H1 (cell line): ENCODE measurements around the gene CEP250. TPM values are rescaled to one million over a fixed set of nuclear protein-coding genes. Genes with fewer than 3 reads are reported as not detected.

Source experiments
- CTCF ChIA-PET: fragments of 300-600 bp; sonication (Branson Sonifier 250); formaldehyde crosslinking; loops from one replicate; lab custom pipeline; 2021; ENCODE audit not compliant: partially characterized antibody; lab: Charles Lee
- POLR2A ChIA-PET: fragments of 300-600 bp; sonication (Branson Sonifier 250); formaldehyde crosslinking; loops from one replicate; lab custom pipeline; 2021; ENCODE audit warnings: inconsistent platforms; ENCODE audit not compliant: partially characterized antibody; lab: Charles Lee
- DNase-seq, 2 experiments: peaks; one replicate each; pipeline versions ENCODE4 v3.0.0 to v3.0.0-alpha.2; 2010 to 2022; ENCODE audit warnings: low spot score in 2 of 2, low read depth in 1 of 2, mixed read lengths in 1 of 2
- FAIRE-seq: peaks from 2 replicates; lab custom pipeline; 2011; peaks lifted over from hg19 to GRCh38; lab: Jason Lieb, UNC
- H2AFZ ChIP-seq: 2 replicates; pipeline ENCODE4 v1.8.1; 2012; ENCODE audit warnings: low read length, inconsistent platforms
- H2AK5ac ChIP-seq: 2 replicates; pipeline ENCODE4 v1.6.1; 2013; ENCODE audit warnings: low read depth, low read length
- H2BK120ac ChIP-seq: replicated peaks from 2 replicates; pipeline ENCODE3; 2013; ENCODE audit warnings: low read depth, low read length, inconsistent platforms
- H2BK12ac ChIP-seq: 2 replicates; pipeline ENCODE4 v1.6.1; 2013; ENCODE audit warnings: low read depth, low read length
- H2BK15ac ChIP-seq: 2 replicates; pipeline ENCODE4 v1.6.1; 2013; ENCODE audit warnings: low read length
- H2BK20ac ChIP-seq: 2 replicates; pipeline ENCODE4 v1.6.1; 2013; ENCODE audit warnings: low read length
- H2BK5ac ChIP-seq: 2 replicates; pipeline ENCODE4 v1.6.1; 2013; ENCODE audit warnings: low read depth, low read length
- H3K14ac ChIP-seq: 2 replicates; pipeline ENCODE4 v1.6.1; 2013; ENCODE audit warnings: inconsistent platforms; ENCODE audit not compliant: insufficient read length
- H3K18ac ChIP-seq: 2 replicates; pipeline ENCODE4 v1.6.1; 2013; ENCODE audit warnings: low read length; ENCODE audit errors: extremely low read depth
- H3K23ac ChIP-seq: 2 replicates; pipeline ENCODE4 v1.6.1; 2013; ENCODE audit warnings: inconsistent platforms; ENCODE audit not compliant: insufficient read length
- H3K23me2 ChIP-seq: 2 replicates; pipeline ENCODE4 v1.6.1; 2013; ENCODE audit warnings: low read depth, low read length
- H3K27ac ChIP-seq: 2 replicates; pipeline ENCODE4 v1.6.1; 2011; ENCODE audit warnings: low read depth, low read length, inconsistent platforms
- H3K27me3 ChIP-seq, 4 experiments: replicated peaks in 1 of 4; 1 replicate in 1 of 4; 2 replicates in 3 of 4; pipeline versions ENCODE4 v1.6.1 to v1.8.1; 2011 to 2013; ENCODE audit warnings: low read length in 3 of 4, mild to moderate bottlenecking in 3 of 4, inconsistent platforms in 2 of 4, mixed read lengths in 2 of 4, moderate library complexity in 1 of 4; ENCODE audit not compliant: control insufficient read depth in 3 of 4, insufficient read depth in 3 of 4; ENCODE audit errors: extremely low read depth in 1 of 4
- H3K36me3 ChIP-seq, 4 experiments: 2 replicates each; pipeline versions ENCODE4 v1.6.1 to v1.8.1; 2011 to 2013; ENCODE audit warnings: mild to moderate bottlenecking in 4 of 4, low read length in 3 of 4, moderate library complexity in 2 of 4, control low read depth in 1 of 4, inconsistent platforms in 1 of 4; ENCODE audit not compliant: insufficient read depth in 4 of 4, control insufficient read depth in 2 of 4
- H3K4ac ChIP-seq: replicated peaks from 2 replicates; pipeline ENCODE3; 2013; ENCODE audit warnings: low read length, low read depth, mixed read lengths, inconsistent platforms; ENCODE audit not compliant: insufficient read length
- H3K4me1 ChIP-seq, 4 experiments: replicated peaks in 1 of 4; 1 replicate in 1 of 4; 2 replicates in 3 of 4; pipeline versions ENCODE4 v1.6.1 to v1.8.1; 2011 to 2013; ENCODE audit warnings: low read length in 3 of 4, inconsistent platforms in 2 of 4, mixed read lengths in 1 of 4; ENCODE audit not compliant: insufficient read depth in 4 of 4, control insufficient read depth in 3 of 4
- H3K4me2 ChIP-seq, 2 experiments: 2 replicates each; pipeline versions ENCODE4 v1.6.1 to v1.8.1; 2011 to 2013; ENCODE audit warnings: low read depth in 2 of 2, low read length in 2 of 2, control low read depth in 1 of 2, inconsistent platforms in 1 of 2, mild to moderate bottlenecking in 1 of 2; ENCODE audit not compliant: insufficient read depth in 1 of 2
- H3K4me3 ChIP-seq, 4 experiments: fragments of 200-600, 300-600 bp in 1 of 4; sonication (generic), shearing (Covaris generic), sonication (Bioruptor Twin) in 1 of 4; 2 replicates each; pipeline versions ENCODE4 v1.5.1 to v1.8.1; 2011 to 2016; ENCODE audit warnings: low read length in 4 of 4, low read depth in 3 of 4, control low read depth in 2 of 4, inconsistent platforms in 2 of 4, mild to moderate bottlenecking in 2 of 4, mixed read lengths in 1 of 4, moderate library complexity in 1 of 4; ENCODE audit not compliant: insufficient read depth in 2 of 4; ENCODE audit errors: extremely low read depth in 1 of 4
- H3K56ac ChIP-seq: replicated peaks from 2 replicates; pipeline ENCODE3; 2013; ENCODE audit warnings: low read depth, mild to moderate bottlenecking, mixed read lengths, low read length, inconsistent platforms; ENCODE audit not compliant: insufficient read length
- H3K79me1 ChIP-seq: 2 replicates; pipeline ENCODE4 v1.6.1; 2013; ENCODE audit warnings: low read depth, low read length, control low read depth
- H3K79me2 ChIP-seq, 2 experiments: 2 replicates each; pipeline versions ENCODE4 v1.6.1 to v1.8.1; 2012 to 2013; ENCODE audit warnings: low read length in 2 of 2, mild to moderate bottlenecking in 2 of 2, inconsistent platforms in 1 of 2; ENCODE audit not compliant: insufficient read depth in 2 of 2, control insufficient read depth in 1 of 2
- H3K9ac ChIP-seq, 4 experiments: replicated peaks in 1 of 4; 1 replicate in 1 of 4; 2 replicates in 3 of 4; pipeline versions ENCODE4 v1.6.1 to v1.8.1; 2011 to 2013; ENCODE audit warnings: low read depth in 3 of 4, low read length in 3 of 4, control low read depth in 2 of 4, mild to moderate bottlenecking in 2 of 4, moderate library complexity in 2 of 4, inconsistent platforms in 1 of 4; ENCODE audit errors: extremely low read depth in 1 of 4
- H3K9me3 ChIP-seq, 2 experiments: 2 replicates each; pipeline versions ENCODE4 v1.6.1 to v1.8.1; 2012 to 2013; ENCODE audit warnings: mild to moderate bottlenecking in 2 of 2, moderate library complexity in 2 of 2, control low read depth in 1 of 2, inconsistent platforms in 1 of 2, low read depth in 1 of 2, low read length in 1 of 2, mixed read lengths in 1 of 2; ENCODE audit not compliant: insufficient read depth in 2 of 2
- H4K20me1 ChIP-seq, 2 experiments: replicated peaks in 1 of 2; 2 replicates each; pipeline versions ENCODE3 to v1.8.1; 2011 to 2013; ENCODE audit warnings: inconsistent platforms in 2 of 2, low read length in 2 of 2, mild to moderate bottlenecking in 1 of 2; ENCODE audit not compliant: insufficient read depth in 2 of 2, control insufficient read depth in 1 of 2
- H4K5ac ChIP-seq: 2 replicates; pipeline ENCODE4 v1.6.1; 2013; ENCODE audit warnings: low read length, low read depth, mixed read lengths, inconsistent platforms; ENCODE audit not compliant: insufficient read length
- H4K8ac ChIP-seq: 2 replicates; pipeline ENCODE4 v1.8.0; 2013; ENCODE audit warnings: mild to moderate bottlenecking, moderate library complexity, low read length, inconsistent platforms; ENCODE audit not compliant: insufficient read depth; ENCODE audit errors: extremely low read depth
- H4K91ac ChIP-seq: replicated peaks from 2 replicates; pipeline ENCODE3; 2013; ENCODE audit warnings: low read length, mixed read lengths, inconsistent platforms; ENCODE audit not compliant: insufficient read length
- BACH1 ChIP-seq: IDR thresholded peaks from 2 replicates; pipeline ENCODE4 v1.6.1; 2012; ENCODE audit warnings: low read length, improper control_type of control experiment
- CBX5 ChIP-seq: fragments of 300-800, 300-1000 bp; sonication (generic); IDR thresholded peaks from 2 replicates; pipeline ENCODE4 v1.7.1; 2016; ENCODE audit warnings: antibody characterized with exemption, low read length, low read depth
- CEBPB ChIP-seq: IDR thresholded peaks from 2 replicates; pipeline ENCODE4 v1.6.1; 2012; ENCODE audit warnings: low read depth, low read length
- JUN ChIP-seq: IDR thresholded peaks from 2 replicates; pipeline ENCODE4 v1.6.1; 2011; ENCODE audit warnings: low read depth, mild to moderate bottlenecking, improper control_type of control experiment, low read length
- KDM4A ChIP-seq: IDR thresholded peaks from one replicate; pipeline ENCODE4 v1.7.1; 2012; ENCODE audit warnings: low read depth, mild to moderate bottlenecking, moderate library complexity, low read length, inconsistent platforms; ENCODE audit not compliant: severe bottlenecking
- KDM5A ChIP-seq: fragments of 200-600 bp; IDR thresholded peaks from 2 replicates; pipeline ENCODE4 v1.7.1; 2012; ENCODE audit warnings: mild to moderate bottlenecking, low read length, inconsistent platforms, mixed read lengths
- RXRA ChIP-seq: IDR thresholded peaks from 2 replicates; pipeline ENCODE4 v1.6.1; 2011; ENCODE audit warnings: low read depth, mild to moderate bottlenecking, low read length, moderate library complexity; ENCODE audit not compliant: insufficient read depth
- SAP30 ChIP-seq: fragments of 300-600 bp; sonication (generic); IDR thresholded peaks from 2 replicates; pipeline ENCODE4 v1.7.1; 2012; ENCODE audit warnings: low read length, moderate library complexity, mild to moderate bottlenecking, inconsistent platforms; ENCODE audit not compliant: insufficient read depth, insufficient replicate concordance
- TAF7 ChIP-seq: optimal IDR thresholded peaks from 2 replicates; pipeline ENCODE3; 2011; ENCODE audit warnings: low read depth, mild to moderate bottlenecking, inconsistent platforms, low read length, moderate library complexity, borderline replicate concordance
- TBP ChIP-seq: IDR thresholded peaks from 2 replicates; pipeline ENCODE4 v1.6.1; 2011; ENCODE audit warnings: low read depth, low read length, improper control_type of control experiment
- WGBS, 2 experiments: shearing (Covaris generic) in 1 of 2; methylation state at CpG; one replicate each; pipeline versions ENCODE4 v1.1.6 to v1.1.7; 2013 to 2015; ENCODE audit warnings: low lambda C conversion rate in 2 of 2, mixed read lengths in 2 of 2, inconsistent platforms in 1 of 2, low coverage in 1 of 2, missing lambda C conversion rate in 1 of 2; ENCODE audit not compliant: insufficient replicate concordance in 2 of 2, insufficient coverage in 1 of 2, insufficient read length in 1 of 2; ENCODE audit errors: extremely low coverage in 1 of 2, missing lambda C conversion rate in 1 of 2; 5-methylcytosine and 5-hydroxymethylcytosine counted together
- polyA plus RNA-seq, 7 experiments: library from polyadenylated mRNA; depleted of rRNA in 3 of 7; stranded (reverse) in 5 of 7; unstranded in 2 of 7; fragments of >200 nt in 5 of 7; fragments of 200-250 nt in 2 of 7; gene quantifications; 1 replicate in 5 of 7; 2 replicates in 1 of 7; 4 replicates in 1 of 7; pipeline versions ENCODE4 v1.2.1 to v1.2.3, GENCODE V29; 2011 to 2013; ENCODE audit warnings: missing spikeins in 2 of 7, mixed read lengths in 2 of 7
- total RNA-seq: library from RNA; stranded (reverse); fragmentation: NEBNext Ultra II Directional; extraction: Animal tissue kit (Norgen Biotek cat#: 25700); gene quantifications from 2 replicates; pipeline ENCODE4 v1.2.1, GENCODE V29; 2021
- TF ChIP-seq, protein P1 (sequence below): IDR thresholded peaks from 2 replicates; pipeline ENCODE4 v1.6.1; 2012; ENCODE audit warnings: inconsistent platforms
- TF ChIP-seq, protein P2 (sequence below): IDR thresholded peaks from 2 replicates; pipeline ENCODE4 v1.6.1; 2011; ENCODE audit warnings: low read depth, mild to moderate bottlenecking, low read length; ENCODE audit not compliant: insufficient read depth

CEP250 gene
- total and polyA plus RNA-seq, 2 of the 8 experiments (the other 6 are each of a cell fraction or from before 2014, with no cell fraction given): 2.6 to 33.7 TPM

DNA sequence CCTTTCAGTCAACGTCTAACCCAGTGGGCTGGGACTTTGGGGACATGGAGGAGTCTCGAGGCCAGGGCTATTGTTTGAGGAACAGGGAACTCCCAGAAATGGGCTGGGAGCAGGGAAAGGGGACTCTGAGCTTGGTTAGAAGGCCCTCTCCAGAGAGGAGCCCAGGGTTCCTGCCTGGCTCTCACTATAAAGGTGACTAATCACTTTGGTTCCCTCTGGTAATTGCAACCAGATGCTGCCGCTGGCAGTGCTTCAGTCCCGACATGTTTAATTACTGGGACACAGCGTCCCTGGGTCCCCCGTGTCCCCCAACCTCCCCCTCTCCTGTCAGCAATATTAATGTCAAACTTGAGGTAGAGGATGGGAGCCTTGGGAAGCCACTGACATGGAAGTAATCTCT is 12.4 kb upstream of the CEP250 start:
- Histone ChIP-seq H2AK5ac (no peak overlapping the region), H3K23me2 (no peaks in the 10 kb centered on the region; the same call in 1 of the 2 replicates), H3K4me2 (no peak overlapping the region), H2BK120ac (no peak overlapping the region), H4K8ac (no peak overlapping the region), H3K9ac (no peak overlapping the region), H3K27ac (no peak overlapping the region), H3K36me3 (no peaks in the 10 kb centered on the region), H3K18ac (no peak overlapping the region), H4K5ac (no peak overlapping the region), H2BK12ac (no peak overlapping the region), H3K79me1 (no peaks in the 10 kb centered on the region), H4K91ac (no peak overlapping the region), H2BK5ac (no peak overlapping the region), H3K27me3 (no peaks in the 10 kb centered on the region), H3K4ac (no peak overlapping the region), H2BK20ac (no peak overlapping the region), H3K56ac (no peak overlapping the region), H3K4me3 (no peak overlapping the region), H3K4me1 (peaks cover 0 to 3% (median under 1%) of the 10 kb centered on the region in 4 experiments; a peak in 2 of 7 replicates), H3K14ac (no peak overlapping the region), H2BK15ac (no peak overlapping the region), H3K9me3 (no peaks in the 10 kb centered on the region), H4K20me1 (no peaks in the 10 kb centered on the region), H2AFZ (no peak overlapping the region; the same call in 1 of the 2 replicates), H3K23ac (no peak overlapping the region), H3K79me2 (no peaks in the 10 kb centered on the region)
- TF ChIP-seq, protein P1, sequence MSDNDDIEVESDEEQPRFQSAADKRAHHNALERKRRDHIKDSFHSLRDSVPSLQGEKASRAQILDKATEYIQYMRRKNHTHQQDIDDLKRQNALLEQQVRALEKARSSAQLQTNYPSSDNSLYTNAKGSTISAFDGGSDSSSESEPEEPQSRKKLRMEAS: no peak
- TF ChIP-seq CEBPB (no peak), SAP30 (no peak), TBP (no peak), CBX5 (no peak), KDM5A (no peak), TAF7 (no peak), KDM4A (no peak), BACH1 (no peak), JUN (no peak), RXRA (no peak)
- TF ChIP-seq, protein P2, sequence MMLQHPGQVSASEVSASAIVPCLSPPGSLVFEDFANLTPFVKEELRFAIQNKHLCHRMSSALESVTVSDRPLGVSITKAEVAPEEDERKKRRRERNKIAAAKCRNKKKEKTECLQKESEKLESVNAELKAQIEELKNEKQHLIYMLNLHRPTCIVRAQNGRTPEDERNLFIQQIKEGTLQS: no peak
- FAIRE-seq (no peak), DNase-seq (no peak)
- ChIA-PET POLR2A (interaction anchor here (0.7 to 10.5 kb wide), 2 partner anchors 12 to 299 kb away, joined by 3 to 98 read pairs; partner anchors contain the start of genes CEP250 and RBM39), CTCF (interaction anchor here (0.6 kb wide), 1 partner anchor 114 kb away, joined by 3 read pairs; no protein-coding TSS in a partner anchor)
- 81% methylated on average over 6 of the region's 6 CpGs; no CpG with 5 or more reads in 1 of the 2 experiments for WGBS, 2 experiments
